GM18508 (cell line): ENCODE results near the gene UNKL.

ENCODE experiments used
- ATAC-seq: cut with Tn5 transposase; IDR thresholded peaks from one replicate; pipeline ENCODE4 v1.9.1; 2021; ENCODE audit warnings: moderate number of reproducible peaks; ENCODE audit not compliant: insufficient read depth, unreplicated experiment

The UNKL gene

GRCh38 chr16:1343428-1344242 lies 70.9 kb downstream of the UNKL start:
- ATAC-seq: no peak

GRCh38 chr16:1342526-1343427 lies 71.7 kb downstream of the UNKL start:
- peak; percentile 55 for ATAC-seq

GRCh38 chr16:1341495-1342420 lies 72.7 kb downstream of the UNKL start:
- no peak for ATAC-seq

- no peak for ATAC-seq
Measured at GRCh38 chr16:1340730-1341494, 73.6 kb downstream of the UNKL start.

GRCh38 chr16:1338855-1339675 lies 75.4 kb downstream of the UNKL start:
- no peak for ATAC-seq

GRCh38 chr16:1338119-1338730 lies 76.3 kb downstream of the UNKL start:
- no peak for ATAC-seq

GRCh38 chr16:1337486-1337885 lies 77.0 kb downstream of the UNKL start:
- no peak for ATAC-seq

GRCh38 chr16:1336619-1337018 lies 77.9 kb downstream of the UNKL start:
- no peak for ATAC-seq

- no peak for ATAC-seq
Measured at GRCh38 chr16:1335996-1336395, 78.5 kb downstream of the UNKL start.

- ATAC-seq: no peak
Measured at GRCh38 chr16:1335211-1335971, 79.1 kb downstream of the UNKL start.

GRCh38 chr16:1334739-1335138 lies 79.8 kb downstream of the UNKL start:
- ATAC-seq: no peak

- no peak for ATAC-seq
Measured at GRCh38 chr16:1333854-1334700, 80.4 kb downstream of the UNKL start.

GRCh38 chr16:1333149-1333812 lies 81.2 kb downstream of the UNKL start, which contains the start of gene BAIAP3:
BAIAP3 (plus strand) TSS chr16:1333645; CDS start chr16:1338550, 4,905 bp downstream.
- ATAC-seq: no peak

GRCh38 chr16:1332618-1333148 lies 81.8 kb downstream of the UNKL start:
- no peak for ATAC-seq

- ATAC-seq: no peak
Measured at GRCh38 chr16:1331712-1332617, 82.5 kb downstream of the UNKL start.
